NCI-H524 (cell line): Measurements from ENCODE around the gene TFF3.

Experiments used
- DNase-seq, 2 experiments: peaks; one replicate each; lab custom pipeline; 2025; lab: John Stamatoyannopoulos, UW

TFF3 gene

DNA sequence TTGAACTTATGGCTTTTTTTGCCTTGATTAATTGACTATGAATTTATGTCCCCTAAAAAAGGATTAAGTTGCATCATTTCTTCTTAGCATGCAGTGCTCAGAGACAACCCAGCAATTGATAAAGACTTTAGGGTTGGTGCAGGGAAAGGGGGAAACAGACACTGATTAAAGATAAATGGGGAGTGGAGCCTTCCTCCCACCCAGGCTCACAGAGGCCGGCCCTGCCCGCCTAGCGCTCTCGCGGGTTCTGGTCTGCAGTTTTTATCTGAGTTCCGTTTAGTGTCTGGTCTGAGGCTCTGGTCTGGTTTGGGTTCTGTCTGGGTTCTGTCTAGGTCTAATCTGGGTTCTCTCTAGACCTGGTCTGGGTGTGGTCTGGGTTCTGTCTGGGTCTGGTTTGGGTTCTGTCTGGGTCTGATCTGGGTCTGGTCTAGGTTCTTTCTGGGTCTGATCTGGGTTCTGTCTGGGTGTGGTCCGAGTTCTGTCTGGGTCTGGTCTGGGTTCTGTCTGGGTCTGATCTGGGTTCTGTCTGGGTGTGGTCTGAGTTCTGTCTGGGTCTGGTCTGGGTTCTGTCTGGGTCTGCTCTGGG lies 48.1 kb downstream of the TFF3 start:
- DNase-seq: no peak

DNA sequence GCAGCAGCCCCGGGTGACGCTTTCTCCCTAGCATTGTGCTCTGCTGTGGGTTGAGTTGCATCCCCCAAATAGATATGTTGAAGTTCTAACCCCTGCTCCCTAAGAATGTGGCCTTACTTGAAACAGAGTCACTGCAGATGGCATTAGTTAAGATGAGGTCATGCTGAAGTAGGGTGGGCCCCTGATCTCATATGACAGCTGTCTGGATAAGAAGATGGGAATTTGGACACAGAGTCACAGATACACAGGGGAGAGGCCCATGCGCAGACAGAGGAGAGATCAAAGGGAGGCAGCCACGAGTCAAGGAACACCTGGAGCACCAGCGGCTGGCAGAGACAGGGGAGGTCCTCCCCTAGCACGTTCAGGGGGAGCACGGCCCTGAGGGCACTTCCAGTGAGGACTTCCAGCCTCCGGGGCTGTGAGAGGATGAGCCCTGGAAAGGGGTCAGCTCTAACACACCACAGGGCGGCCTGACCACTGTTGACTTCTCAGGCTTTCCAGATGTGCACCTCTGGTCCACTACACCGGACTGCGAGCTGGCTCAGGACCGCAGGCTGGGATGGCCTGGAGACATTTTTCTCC lies 49.9 kb downstream of the TFF3 start:
- DNase-seq: no peak

DNA sequence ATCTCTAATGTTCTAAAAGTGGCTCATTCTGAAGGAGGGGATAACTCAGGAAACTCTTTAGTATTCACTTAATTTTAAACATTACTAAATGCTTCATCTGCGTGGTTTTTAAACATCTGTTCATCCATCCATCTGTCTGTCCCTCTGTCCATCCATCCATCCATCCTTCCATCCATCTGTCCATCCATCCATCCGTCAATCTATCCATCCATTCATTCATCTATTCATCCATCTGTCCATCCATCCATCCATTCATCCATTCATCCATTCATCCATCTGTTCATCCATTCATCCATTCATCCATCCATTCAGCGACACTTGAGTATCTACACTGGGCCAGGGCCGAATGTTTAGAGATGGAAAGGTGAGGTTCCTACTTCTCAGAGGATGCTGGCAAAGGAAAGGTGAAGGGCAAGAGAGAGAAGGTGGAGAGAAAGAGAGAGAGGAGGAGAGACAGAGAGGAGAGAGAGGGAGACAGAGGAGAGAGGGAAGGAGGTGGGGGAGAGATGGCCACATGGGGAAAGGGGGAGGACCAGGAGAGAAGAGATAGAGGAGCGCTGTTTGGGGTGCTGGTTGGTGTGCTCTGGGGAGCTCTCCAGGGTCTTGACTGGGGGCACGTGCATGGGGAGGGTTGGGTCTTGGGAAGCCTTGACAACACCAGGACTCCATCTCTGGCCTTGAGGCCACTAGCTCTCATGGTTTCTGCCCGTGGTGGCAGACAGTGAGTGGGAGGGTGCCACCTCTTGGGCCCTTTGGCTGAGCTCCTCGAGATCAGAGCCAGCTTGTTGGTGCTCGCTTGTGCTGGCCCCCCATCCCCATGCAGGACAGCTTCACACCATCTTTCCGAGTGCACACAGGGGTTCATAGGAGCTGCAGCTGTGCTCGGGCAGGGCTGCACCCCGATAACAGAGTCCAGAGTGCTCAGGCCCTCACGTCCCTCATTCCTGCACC lies 50.7 kb downstream of the TFF3 start:
- DNase-seq: no peak

DNA sequence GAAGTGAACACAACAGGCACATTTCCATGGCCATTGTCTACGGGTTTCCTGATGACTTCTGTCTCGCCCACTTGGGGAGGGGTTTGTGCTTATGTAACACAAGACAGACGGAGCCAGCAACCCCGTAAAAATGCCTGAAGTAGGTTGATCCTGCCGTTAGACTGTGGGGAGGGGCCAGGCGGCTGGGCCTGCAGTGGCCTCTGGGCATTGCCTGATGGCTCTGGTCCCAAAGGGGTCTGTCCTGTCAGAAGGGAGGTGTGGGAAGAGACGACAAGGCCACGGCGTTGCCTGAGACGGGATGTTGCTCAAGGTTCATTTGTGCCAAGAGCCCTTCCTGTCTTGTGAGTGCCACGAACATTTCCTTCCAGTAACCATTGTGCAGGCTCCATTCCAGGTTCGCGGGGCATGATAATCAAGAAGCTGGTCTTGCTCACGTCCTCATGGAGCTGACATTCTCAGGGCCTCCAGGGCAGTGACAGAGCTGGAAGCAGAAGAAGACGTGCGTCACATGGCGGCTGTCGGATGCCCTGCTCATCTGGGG lies 51.5 kb downstream of the TFF3 start:
- DNase-seq: no peak

DNA sequence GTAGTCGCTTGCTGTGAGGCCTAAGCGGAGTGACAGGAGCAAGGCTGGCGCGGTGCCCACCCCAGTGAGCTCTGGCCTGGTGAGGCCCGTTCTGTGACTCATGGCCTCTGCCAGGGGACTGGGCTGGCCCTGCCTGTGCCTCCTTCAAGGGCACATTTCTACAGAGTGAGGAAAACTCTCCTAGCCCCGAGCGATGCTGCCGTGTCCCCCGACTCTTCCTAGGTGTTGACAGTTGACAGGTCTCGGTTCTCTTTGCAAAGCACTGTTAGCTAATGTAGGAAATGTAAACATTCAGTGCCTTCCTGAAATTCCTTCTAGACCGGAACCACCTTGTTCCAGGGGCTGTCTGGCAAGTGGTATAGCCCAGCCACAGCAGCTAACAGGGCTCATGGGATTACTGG lies 52.4 kb downstream of the TFF3 start:
- no peak for DNase-seq

DNA sequence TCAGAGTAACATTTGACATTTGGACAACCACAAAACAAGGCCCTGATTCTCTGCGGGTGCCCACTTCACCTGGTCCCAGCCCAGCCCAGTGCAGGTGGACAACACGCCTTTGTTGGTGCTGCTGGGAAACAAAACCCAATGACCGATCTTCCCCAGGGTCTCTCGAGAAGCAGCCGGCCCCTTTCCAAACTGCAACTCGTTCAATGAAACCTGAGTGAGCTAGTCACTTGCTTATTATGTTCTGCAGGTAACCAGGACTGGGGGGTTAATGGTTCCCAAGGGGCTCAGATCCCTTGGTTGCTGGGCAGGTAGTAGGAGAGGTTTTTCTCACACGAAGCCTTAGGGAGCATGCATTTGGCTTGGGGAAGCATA lies 53.4 kb downstream of the TFF3 start:
- DNase-seq: no peak
